IMR-90 (cell line): ENCODE measurements around the gene CCDC71. TPM values are rescaled to one million over a fixed set of nuclear protein-coding genes. Genes with fewer than 3 reads are reported as not detected.

Experiments
- ATAC-seq: fragments of 200-7000 bp; cut with Tn5 transposase; 2 replicates; pipeline ENCODE4 v1.9.1; 2020; ENCODE audit warnings: low read depth, mild to moderate bottlenecking, moderate library complexity
- BruUV-seq: library from RNA; stranded (reverse); fragments of 400-500 nt; replicated peaks from 2 replicates; lab custom pipeline; 2021; lab: Mats Ljungman, UMichigan
- CTCF ChIA-PET: fragments of 300-600 bp; formaldehyde crosslinking; extraction: SDS; loops from one replicate; lab custom pipeline; 2021; ENCODE audit warnings: antibody characterized with exemption; lab: Yijun Ruan, JAX
- POLR2A ChIA-PET: fragments of 300-600 bp; sonication (Branson Sonifier 250); formaldehyde crosslinking; loops from one replicate; lab custom pipeline; 2022; ENCODE audit warnings: antibody characterized with exemption; ENCODE audit not compliant: unreplicated experiment; lab: Charles Lee
- DNase-seq: peaks from one replicate; pipeline ENCODE4 v3.0.0; 2013
- H2AFZ ChIP-seq: replicated peaks from 2 replicates; pipeline ENCODE3; 2013; ENCODE audit warnings: low read length, mild to moderate bottlenecking; ENCODE audit not compliant: poor library complexity
- H2AK5ac ChIP-seq: 2 replicates; pipeline ENCODE4 v1.6.1; 2013; ENCODE audit warnings: low read depth, low read length, inconsistent platforms
- H2AK9ac ChIP-seq: replicated peaks from 2 replicates; pipeline ENCODE3; 2013; ENCODE audit warnings: mild to moderate bottlenecking, low read depth, low read length, moderate library complexity; ENCODE audit not compliant: poor library complexity
- H2BK120ac ChIP-seq: 2 replicates; pipeline ENCODE4 v1.6.1; 2013; ENCODE audit warnings: low read depth, low read length, inconsistent platforms
- H2BK15ac ChIP-seq: 3 replicates; pipeline ENCODE4 v1.6.1; 2013; ENCODE audit warnings: low read depth, low read length, inconsistent platforms
- H2BK20ac ChIP-seq: 2 replicates; pipeline ENCODE4 v1.6.1; 2013; ENCODE audit warnings: low read depth, mild to moderate bottlenecking, inconsistent platforms, low read length, moderate library complexity
- H2BK5ac ChIP-seq: 2 replicates; pipeline ENCODE4 v1.6.1; 2013; ENCODE audit warnings: mild to moderate bottlenecking, low read depth, low read length, inconsistent platforms; ENCODE audit not compliant: poor library complexity, severe bottlenecking
- H3K14ac ChIP-seq: replicated peaks from 2 replicates; pipeline ENCODE4 v1.6.1; 2013; ENCODE audit warnings: low read depth, low read length, inconsistent platforms
- H3K18ac ChIP-seq: 2 replicates; pipeline ENCODE4 v1.6.1; 2013; ENCODE audit warnings: low read depth, low read length, control low read depth
- H3K23ac ChIP-seq: 2 replicates; pipeline ENCODE4 v1.6.1; 2013; ENCODE audit warnings: low read depth, low read length, inconsistent platforms
- H3K27ac ChIP-seq: 2 replicates; pipeline ENCODE4 v1.5.1; 2013; ENCODE audit warnings: mild to moderate bottlenecking, control low read depth, low read length; ENCODE audit not compliant: insufficient read depth
- H3K27me3 ChIP-seq: 2 replicates; pipeline ENCODE4 v1.6.1; 2013; ENCODE audit warnings: low read length; ENCODE audit not compliant: control insufficient read depth, insufficient read depth
- H3K36me3 ChIP-seq: 2 replicates; pipeline ENCODE4 v1.6.1; 2013; ENCODE audit warnings: low read length, mixed read lengths; ENCODE audit not compliant: control insufficient read depth, insufficient read depth
- H3K4ac ChIP-seq: 2 replicates; pipeline ENCODE4 v1.6.1; 2013; ENCODE audit warnings: low read depth, low read length, inconsistent platforms
- H3K4me1 ChIP-seq: 2 replicates; pipeline ENCODE4 v1.6.1; 2013; ENCODE audit warnings: low read length, mixed read lengths; ENCODE audit not compliant: control insufficient read depth, insufficient read depth
- H3K4me2 ChIP-seq: 2 replicates; pipeline ENCODE4 v1.6.1; 2013; ENCODE audit warnings: low read depth, mild to moderate bottlenecking, control low read depth, low read length, moderate library complexity
- H3K4me3 ChIP-seq: 2 replicates; pipeline ENCODE4 v1.5.1; 2013; ENCODE audit warnings: low read depth, mild to moderate bottlenecking, control low read depth, low read length, moderate library complexity; ENCODE audit not compliant: insufficient read depth
- H3K56ac ChIP-seq: 2 replicates; pipeline ENCODE4 v1.6.1; 2013; ENCODE audit warnings: low read length, inconsistent platforms; ENCODE audit not compliant: insufficient read depth; ENCODE audit errors: extremely low read depth
- H3K79me1 ChIP-seq, 2 experiments: 2 replicates each; pipeline ENCODE4 v1.6.1; 2013; ENCODE audit warnings: low read length in 2 of 2, inconsistent platforms in 1 of 2, low read depth in 1 of 2
- H3K9ac ChIP-seq: 2 replicates; pipeline ENCODE4 v1.6.1; 2013; ENCODE audit warnings: low read depth, low read length, control low read depth
- H3K9me1 ChIP-seq: 2 replicates; pipeline ENCODE4 v1.6.1; 2013; ENCODE audit warnings: low read length, inconsistent platforms; ENCODE audit not compliant: insufficient read depth
- H3K9me3 ChIP-seq: 2 replicates; pipeline ENCODE4 v1.6.1; 2013; ENCODE audit warnings: low read length; ENCODE audit not compliant: control insufficient read depth, insufficient read depth
- H4K20me1 ChIP-seq: 2 replicates; pipeline ENCODE4 v1.6.1; 2013; ENCODE audit warnings: low read length, inconsistent platforms; ENCODE audit not compliant: insufficient read depth
- H4K5ac ChIP-seq: 2 replicates; pipeline ENCODE4 v1.6.1; 2013; ENCODE audit warnings: mild to moderate bottlenecking, low read depth, low read length, control low read depth
- H4K8ac ChIP-seq, 2 experiments: 2 replicates each; pipeline ENCODE4 v1.6.1; 2013; ENCODE audit warnings: low read depth in 2 of 2, low read length in 2 of 2, control low read depth in 1 of 2, inconsistent platforms in 1 of 2
- H4K91ac ChIP-seq: 2 replicates; pipeline ENCODE4 v1.6.1; 2013; ENCODE audit warnings: low read depth, low read length, inconsistent platforms; ENCODE audit not compliant: insufficient read depth
- BHLHE40 ChIP-seq: fragments of 150-350 bp; IDR thresholded peaks from 2 replicates; pipeline ENCODE4 v1.6.1; 2016; ENCODE audit warnings: mild to moderate bottlenecking, low read depth, low read length
- CEBPB ChIP-seq: IDR thresholded peaks from 2 replicates; pipeline ENCODE4 v1.6.1; 2012; ENCODE audit warnings: low read depth, low read length, improper control_type of control experiment
- CHD1 ChIP-seq: IDR thresholded peaks from 2 replicates; pipeline ENCODE4 v1.6.1; 2012; ENCODE audit warnings: low read depth, low read length, improper control_type of control experiment
- FOS ChIP-seq: fragments of 150-350 bp; IDR thresholded peaks from 2 replicates; pipeline ENCODE4 v1.6.1; 2016; ENCODE audit warnings: low read depth, low read length
- MAFK ChIP-seq: IDR thresholded peaks from 2 replicates; pipeline ENCODE4 v1.6.1; 2012; ENCODE audit warnings: low read depth, low read length, improper control_type of control experiment
- MAZ ChIP-seq: IDR thresholded peaks from 2 replicates; pipeline ENCODE4 v1.6.1; 2012; ENCODE audit warnings: low read depth, mild to moderate bottlenecking, low read length, improper control_type of control experiment, moderate library complexity, borderline replicate concordance
- MXI1 ChIP-seq: IDR thresholded peaks from 2 replicates; pipeline ENCODE4 v1.6.1; 2012; ENCODE audit warnings: low read depth, mild to moderate bottlenecking, low read length, moderate library complexity, borderline replicate concordance
- NFE2L2 ChIP-seq: fragments of 150-350 bp; IDR thresholded peaks from 2 replicates; pipeline ENCODE4 v1.6.1; 2016; ENCODE audit warnings: low read depth, mild to moderate bottlenecking, low read length
- POLR2A ChIP-seq: IDR thresholded peaks from 2 replicates; pipeline ENCODE4 v1.6.1; 2012; ENCODE audit warnings: mild to moderate bottlenecking, low read depth, low read length
- RAD21 ChIP-seq: IDR thresholded peaks from 2 replicates; pipeline ENCODE4 v1.6.1; 2012; ENCODE audit warnings: low read length, improper control_type of control experiment
- RCOR1 ChIP-seq: IDR thresholded peaks from 2 replicates; pipeline ENCODE4 v1.6.1; 2012; ENCODE audit warnings: mild to moderate bottlenecking, low read length, improper control_type of control experiment; ENCODE audit not compliant: insufficient replicate concordance
- RFX5 ChIP-seq: IDR thresholded peaks from 2 replicates; pipeline ENCODE4 v1.8.0; 2012; ENCODE audit warnings: low read depth, mild to moderate bottlenecking, low read length, moderate library complexity
- SMC3 ChIP-seq: fragments of 150-350 bp; IDR thresholded peaks from 2 replicates; pipeline ENCODE4 v1.6.1; 2016; ENCODE audit warnings: low read depth, mild to moderate bottlenecking, antibody characterized with exemption, low read length, moderate library complexity
- USF2 ChIP-seq: fragments of 150-350 bp; IDR thresholded peaks from 2 replicates; pipeline ENCODE4 v1.6.1; 2017; ENCODE audit warnings: mild to moderate bottlenecking, antibody characterized with exemption, low read length, low read depth
- WGBS, 2 experiments: methylation state at CpG; one replicate each; pipeline versions ENCODE4 v1.1.5 to v1.1.7; 2013; ENCODE audit warnings: missing lambda C conversion rate in 2 of 2; ENCODE audit not compliant: insufficient read length in 1 of 2; ENCODE audit errors: extremely low coverage in 2 of 2; 5-methylcytosine and 5-hydroxymethylcytosine counted together
- dilution Hi-C: fragments of 300-500 bp; cut with HindIII; formaldehyde crosslinking; loops from one replicate; pipeline ENCODE4 v1.14.3; 2018; ENCODE audit warnings: low sequenced_read_pairs; ENCODE audit not compliant: unreplicated experiment
- in situ Hi-C: fragments of 300-500 bp; cut with MboI; formaldehyde crosslinking; loops from 3 replicates; pipeline ENCODE4 v1.14.3; 2019; ENCODE audit warnings: low sequenced_read_pairs, inconsistent platforms, mixed read lengths
- intact Hi-C: fragments of 100-400 bp; cut with micrococcal nuclease; formaldehyde crosslinking; loops from 2 replicates; pipeline ENCODE4 v1.10.0; 2022
- polyA plus RNA-seq, 3 experiments: library from polyadenylated mRNA; depleted of rRNA; stranded (reverse); fragments of >200 nt; gene quantifications; 2 replicates each; pipeline ENCODE4 v1.2.3, GENCODE V29; 2012; ENCODE audit warnings: low replicate concordance in 1 of 3
- total RNA-seq: library from RNA; depleted of rRNA; stranded (reverse); fragments of >200 nt; gene quantifications from 2 replicates; pipeline ENCODE4 v1.2.3, GENCODE V29; 2012
- TF ChIP-seq, protein P1 (sequence below): fragments of 150-350 bp; IDR thresholded peaks from 2 replicates; pipeline ENCODE4 v1.6.1; 2016; ENCODE audit warnings: low read depth, mild to moderate bottlenecking, low read length, moderate library complexity, borderline replicate concordance
- TF ChIP-seq, protein P2 (sequence below): conservative IDR thresholded peaks from 2 replicates; pipeline ENCODE4 v1.5.1; 2012; ENCODE audit warnings: mild to moderate bottlenecking, low read depth, low read length, improper control_type of control experiment

The CCDC71 gene
- total and polyA plus RNA-seq, 2 of the 4 experiments (the other 2 are of a cell fraction) = 29.4 to 35.9 TPM

- WGBS, 2 experiments = 100% methylated on average over 4 of the region's 8 CpGs; no CpG with 5 or more reads in 1 of the 2 experiments
- Histone ChIP-seq H3K79me1 (peaks cover 37 to 64% of the 10 kb centered on the region in 2 experiments), H3K4me3 (no peak overlapping the region), H3K9me3 (no peaks in the 10 kb centered on the region), H3K9ac (no peak overlapping the region), H4K8ac (no peak overlapping the region), H3K4ac (no peak overlapping the region), H2AFZ (no peak overlapping the region), H2AK5ac (no peak overlapping the region), H3K56ac (no peak overlapping the region), H3K18ac (no peak overlapping the region), H3K4me1 (peaks cover 9% of the 10 kb centered on the region), H4K20me1 (peaks cover 8% of the 10 kb centered on the region; the same call in 1 of the 2 replicates), H4K91ac (no peak overlapping the region), H3K4me2 (no peak overlapping the region), H2BK5ac (no peak overlapping the region), H2BK15ac (no peak overlapping the region), H2BK20ac (no peak overlapping the region), H3K27ac (no peak overlapping the region), H2BK120ac (no peak overlapping the region), H3K23ac (no peak overlapping the region), H3K36me3 (peaks cover 25% of the 10 kb centered on the region), H3K14ac (no peak overlapping the region), H3K27me3 (no peaks in the 10 kb centered on the region), H3K9me1 (peaks cover 32% of the 10 kb centered on the region), H2AK9ac (no peak overlapping the region), H4K5ac (no peak overlapping the region)
- TF ChIP-seq MXI1 (no peak), NFE2L2 (no peak), BHLHE40 (no peak), MAZ (no peak), USF2 (no peak), MAFK (no peak), CEBPB (no peak), SMC3 (no peak), FOS (no peak), RFX5 (no peak), RAD21 (no peak), CHD1 (no peak), POLR2A (no peak), RCOR1 (no peak)
- TF ChIP-seq, protein P1, sequence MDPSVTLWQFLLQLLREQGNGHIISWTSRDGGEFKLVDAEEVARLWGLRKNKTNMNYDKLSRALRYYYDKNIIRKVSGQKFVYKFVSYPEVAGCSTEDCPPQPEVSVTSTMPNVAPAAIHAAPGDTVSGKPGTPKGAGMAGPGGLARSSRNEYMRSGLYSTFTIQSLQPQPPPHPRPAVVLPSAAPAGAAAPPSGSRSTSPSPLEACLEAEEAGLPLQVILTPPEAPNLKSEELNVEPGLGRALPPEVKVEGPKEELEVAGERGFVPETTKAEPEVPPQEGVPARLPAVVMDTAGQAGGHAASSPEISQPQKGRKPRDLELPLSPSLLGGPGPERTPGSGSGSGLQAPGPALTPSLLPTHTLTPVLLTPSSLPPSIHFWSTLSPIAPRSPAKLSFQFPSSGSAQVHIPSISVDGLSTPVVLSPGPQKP = no peak
- TF ChIP-seq, protein P2, sequence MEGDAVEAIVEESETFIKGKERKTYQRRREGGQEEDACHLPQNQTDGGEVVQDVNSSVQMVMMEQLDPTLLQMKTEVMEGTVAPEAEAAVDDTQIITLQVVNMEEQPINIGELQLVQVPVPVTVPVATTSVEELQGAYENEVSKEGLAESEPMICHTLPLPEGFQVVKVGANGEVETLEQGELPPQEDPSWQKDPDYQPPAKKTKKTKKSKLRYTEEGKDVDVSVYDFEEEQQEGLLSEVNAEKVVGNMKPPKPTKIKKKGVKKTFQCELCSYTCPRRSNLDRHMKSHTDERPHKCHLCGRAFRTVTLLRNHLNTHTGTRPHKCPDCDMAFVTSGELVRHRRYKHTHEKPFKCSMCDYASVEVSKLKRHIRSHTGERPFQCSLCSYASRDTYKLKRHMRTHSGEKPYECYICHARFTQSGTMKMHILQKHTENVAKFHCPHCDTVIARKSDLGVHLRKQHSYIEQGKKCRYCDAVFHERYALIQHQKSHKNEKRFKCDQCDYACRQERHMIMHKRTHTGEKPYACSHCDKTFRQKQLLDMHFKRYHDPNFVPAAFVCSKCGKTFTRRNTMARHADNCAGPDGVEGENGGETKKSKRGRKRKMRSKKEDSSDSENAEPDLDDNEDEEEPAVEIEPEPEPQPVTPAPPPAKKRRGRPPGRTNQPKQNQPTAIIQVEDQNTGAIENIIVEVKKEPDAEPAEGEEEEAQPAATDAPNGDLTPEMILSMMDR = no peak
- no TSS peak for BruUV-seq
- POLR2A ChIA-PET = no interaction called here
- in situ Hi-C loops (loop anchor here (25.0 kb wide), 1 partner anchor 274 kb away; the partner anchor contains the start of gene NICN1), intact Hi-C loops (no loop called here), dilution Hi-C loops (no loop called here)
- ATAC-seq (no peak), DNase-seq (no peak)
- CTCF ChIA-PET = no interaction called here
Measured at GRCh38 chr3:49163609-49164008, 2.5 kb downstream of the CCDC71 start.
